HG03442 (cell line): ENCODE results near the gene CITED2.

ENCODE experiments used
- ATAC-seq: cut with Tn5 transposase; IDR thresholded peaks from one replicate; pipeline ENCODE4 v1.9.1; 2021; ENCODE audit warnings: mild to moderate bottlenecking, moderate library complexity; ENCODE audit not compliant: unreplicated experiment

The CITED2 gene

GRCh38 chr6:139334806-139335446 is 39.5 kb downstream of the CITED2 start:
- no peak for ATAC-seq

DNA sequence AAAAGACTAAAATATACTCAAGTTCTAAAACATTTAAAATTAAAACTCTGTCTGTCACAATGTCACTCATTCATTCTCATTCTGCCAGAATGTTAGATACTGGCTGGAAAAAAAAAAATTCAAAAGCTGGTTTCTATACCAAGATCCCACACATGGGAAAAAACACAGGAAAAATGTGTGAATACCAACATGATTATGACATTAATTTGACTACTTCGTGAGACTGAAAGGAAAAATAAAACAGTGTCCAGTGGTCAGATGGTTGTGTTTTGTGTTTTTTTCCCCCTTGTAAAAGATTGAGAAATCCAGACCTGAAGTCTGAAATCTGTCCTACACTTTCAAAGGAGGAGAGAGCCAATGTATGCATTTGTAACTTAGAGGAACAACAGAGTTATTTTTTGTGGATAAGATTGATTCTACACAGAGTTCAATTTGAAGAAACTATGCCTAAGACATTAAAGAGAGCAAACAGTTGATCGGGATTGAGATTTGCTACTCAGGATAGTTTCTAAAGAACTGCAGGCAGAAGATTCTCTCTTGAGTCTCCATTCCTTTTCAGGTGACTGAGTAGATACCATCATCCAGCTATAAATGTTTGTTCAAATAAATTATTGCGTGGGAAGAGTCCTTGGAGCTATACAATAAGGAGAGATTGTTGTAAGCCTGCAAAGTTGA is 43.5 kb downstream of the CITED2 start:
- ATAC-seq, result no peak

DNA sequence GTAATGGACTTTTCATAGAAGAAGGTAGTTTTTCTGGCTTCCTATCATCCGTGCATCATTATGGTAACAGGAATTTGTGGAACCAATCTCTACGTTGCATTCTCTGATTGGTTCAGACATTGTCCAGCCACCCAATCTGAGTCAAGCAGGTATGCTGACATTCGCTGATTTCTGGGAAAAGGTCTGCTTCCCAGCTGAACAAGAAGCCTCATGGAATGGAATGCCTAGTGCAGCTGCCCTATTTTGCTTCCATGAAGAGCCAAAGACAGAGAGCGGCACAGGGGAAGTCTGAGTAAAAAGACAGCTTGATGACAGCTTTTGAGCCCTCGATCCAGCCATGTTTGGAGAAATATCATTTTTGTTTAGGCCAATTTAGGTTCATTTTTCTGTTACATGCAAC is 44.1 kb downstream of the CITED2 start:
- ATAC-seq, result no peak

- ATAC-seq, result no peak
Observed at GRCh38 chr6:139329224-139329623, 45.2 kb downstream of the CITED2 start.

GRCh38 chr6:139327038-139327437 is 47.4 kb downstream of the CITED2 start:
- peak; percentile 50 for ATAC-seq

GRCh38 chr6:139325686-139326085 is 48.8 kb downstream of the CITED2 start:
- ATAC-seq, result no peak

- peak; percentile 59 for ATAC-seq
Observed at GRCh38 chr6:139325125-139325524, 49.3 kb downstream of the CITED2 start.

- no peak for ATAC-seq
Observed at GRCh38 chr6:139324301-139324555, 50.2 kb downstream of the CITED2 start.

- ATAC-seq, result peak; percentile 31
Observed at GRCh38 chr6:139323511-139324300, 50.7 kb downstream of the CITED2 start.
